ENCODE data around the gene NADSYN1.

GRCh38 chr11:71446942-71447688 is 5.9 kb upstream of the NADSYN1 start:
- TF ChIP-seq CEBPB (IDR thresholded peaks at IDR 0.05) (0 out of 2 replicates have a peak, but pooled peaks have one; percentile 17), EGR1 (IDR thresholded peaks at IDR 0.05) (no peak), YY1 (IDR thresholded peaks at IDR 0.05; ENCODE audit: low read depth) (no peak), TEAD4 (IDR thresholded peaks at IDR 0.05) (no peak), TAF1 (IDR thresholded peaks at IDR 0.05; ENCODE audit: low read depth) (no peak), NFIC (IDR thresholded peaks at IDR 0.05) (no peak), MAX (IDR thresholded peaks at IDR 0.05) (no peak), FOXM1 (IDR thresholded peaks at IDR 0.05; ENCODE audit: borderline replicate concordance, low read depth) (no peak), RAD21 (IDR thresholded peaks at IDR 0.05; ENCODE audit: low read depth) (no peak), EP300 (IDR thresholded peaks at IDR 0.05; ENCODE audit: borderline replicate concordance) (no peak)

All from Ishikawa (cell line).